ENCODE data around the gene GABARAPL2.

Gene GABARAPL2

GRCh38 chr16:75573955-75574354 is 7.8 kb downstream of the GABARAPL2 start:
- TF ChIP-seq EZH2phosphoT487 (conservative IDR thresholded peaks at IDR 0.05; ENCODE audit: low read length) (no peak), CTCF (IDR thresholded peaks at IDR 0.05; ENCODE audit: insufficient read depth, low read length, poor library complexity, severe bottlenecking) (no peak)
- no peaks in the 10 kb centered on the region for H3K27me3 ChIP-seq (ENCODE audit: low read length)
- H3K27ac ChIP-seq (ENCODE audit: low read depth, low read length): no peak overlapping the region
- H3K9ac ChIP-seq (ENCODE audit: low read length): no peak overlapping the region
- no peaks in the 10 kb centered on the region; the same call in 1 of the 2 replicates for H3K79me2 ChIP-seq (ENCODE audit: insufficient read depth, low read length)
- no peaks in the 10 kb centered on the region for H4K20me1 ChIP-seq (ENCODE audit: low read depth, low read length)
- H3K36me3 ChIP-seq (ENCODE audit: low read length): peaks cover 26% of the 10 kb centered on the region; the same call in 1 of the 2 replicates
- no peak overlapping the region for H3K4me2 ChIP-seq (ENCODE audit: low read depth, low read length, poor library complexity, severe bottlenecking)
- no peaks in the 10 kb centered on the region for H3K9me2 ChIP-seq (replicated peaks; ENCODE audit: insufficient read depth, low read length)
- no peak overlapping the region for H3K4me3 ChIP-seq (ENCODE audit: insufficient read depth, low read length, poor library complexity, severe bottlenecking)
- H3F3A ChIP-seq (ENCODE audit: insufficient read depth): 0 out of 2 replicates have a peak, but pooled peaks cover 7% of the 10 kb centered on the region
- no peaks in the 10 kb centered on the region for H3K9me3 ChIP-seq (ENCODE audit: insufficient read depth, low read length)
- no peak overlapping the region for H2AFZ ChIP-seq (ENCODE audit: low read depth, low read length, severe bottlenecking)

GRCh38 chr16:75575958-75576357 is 9.8 kb downstream of the GABARAPL2 start:
- H4K20me1 ChIP-seq (ENCODE audit: low read depth, low read length): no peaks in the 10 kb centered on the region
- H3K9ac ChIP-seq (ENCODE audit: low read length): no peak overlapping the region
- H3K4me2 ChIP-seq (ENCODE audit: low read depth, low read length, poor library complexity, severe bottlenecking): no peak overlapping the region
- H3K9me2 ChIP-seq (replicated peaks; ENCODE audit: insufficient read depth, low read length): no peaks in the 10 kb centered on the region
- no peaks in the 10 kb centered on the region for H3K27me3 ChIP-seq (ENCODE audit: low read length)
- H3K4me3 ChIP-seq (ENCODE audit: insufficient read depth, low read length, poor library complexity, severe bottlenecking): no peak overlapping the region
- no peaks in the 10 kb centered on the region; the same call in 1 of the 2 replicates for H3K79me2 ChIP-seq (ENCODE audit: insufficient read depth, low read length)
- no peak overlapping the region for H2AFZ ChIP-seq (ENCODE audit: low read depth, low read length, severe bottlenecking)
- peaks cover 21% of the 10 kb centered on the region; the same call in 1 of the 2 replicates for H3K36me3 ChIP-seq (ENCODE audit: low read length)
- H3K27ac ChIP-seq (ENCODE audit: low read depth, low read length): no peak overlapping the region
- H3K9me3 ChIP-seq (ENCODE audit: insufficient read depth, low read length): no peaks in the 10 kb centered on the region
- TF ChIP-seq EZH2phosphoT487 (conservative IDR thresholded peaks at IDR 0.05; ENCODE audit: low read length): no peak
- no peak for TF ChIP-seq CTCF (IDR thresholded peaks at IDR 0.05; ENCODE audit: insufficient read depth, low read length, poor library complexity, severe bottlenecking)
- H3F3A ChIP-seq (ENCODE audit: insufficient read depth): no peaks in the 10 kb centered on the region

GRCh38 chr16:75576384-75576811 is 10.2 kb downstream of the GABARAPL2 start:
- H3K4me2 ChIP-seq (ENCODE audit: low read depth, low read length, poor library complexity, severe bottlenecking): no peak overlapping the region
- TF ChIP-seq EZH2phosphoT487 (conservative IDR thresholded peaks at IDR 0.05; ENCODE audit: low read length) (no peak), CTCF (IDR thresholded peaks at IDR 0.05; ENCODE audit: insufficient read depth, low read length, poor library complexity, severe bottlenecking) (no peak)
- no peaks in the 10 kb centered on the region for H4K20me1 ChIP-seq (ENCODE audit: low read depth, low read length)
- no peak overlapping the region for H3K27ac ChIP-seq (ENCODE audit: low read depth, low read length)
- H3K79me2 ChIP-seq (ENCODE audit: insufficient read depth, low read length): no peaks in the 10 kb centered on the region; the same call in 1 of the 2 replicates
- H3F3A ChIP-seq (ENCODE audit: insufficient read depth): no peaks in the 10 kb centered on the region
- no peak overlapping the region for H3K4me3 ChIP-seq (ENCODE audit: insufficient read depth, low read length, poor library complexity, severe bottlenecking)
- no peak overlapping the region for H2AFZ ChIP-seq (ENCODE audit: low read depth, low read length, severe bottlenecking)
- no peaks in the 10 kb centered on the region for H3K9me3 ChIP-seq (ENCODE audit: insufficient read depth, low read length)
- H3K9ac ChIP-seq (ENCODE audit: low read length): no peak overlapping the region
- no peaks in the 10 kb centered on the region for H3K9me2 ChIP-seq (replicated peaks; ENCODE audit: insufficient read depth, low read length)
- no peaks in the 10 kb centered on the region for H3K27me3 ChIP-seq (ENCODE audit: low read length)
- H3K36me3 ChIP-seq (ENCODE audit: low read length): peaks cover 21% of the 10 kb centered on the region; the same call in 1 of the 2 replicates
